Measurements from ENCODE around the gene BACH2. TPM values are rescaled to one million over a fixed set of nuclear protein-coding genes. Genes with fewer than 3 reads are reported as not detected.

BACH2 gene
- total and polyA plus RNA-seq, 9 of the 15 experiments (the other 6 are each of a cell fraction or from before 2014, with no cell fraction given), result 0.06 to 3.1 (median 0.59) TPM

GRCh38 chr6:90098001-90098531, 198.6 kb downstream of the BACH2 start (continued):
- TF ChIP-seq RAD21 (CRISPR knock-in tag; conservative IDR thresholded peaks at IDR 0.05 in 1 of 2, IDR thresholded peaks at IDR 0.05 in 1 of 2) (peak; percentile 19 to 32; a peak in 3 of 4 replicates), HNRNPH1 (optimal IDR thresholded peaks at IDR 0.05; ENCODE audit: low read depth, low read length) (no peak), KLF10 (CRISPR knock-in tag; IDR thresholded peaks at IDR 0.05) (no peak), WHSC1 (IDR thresholded peaks at IDR 0.05; ENCODE audit: low read length) (no peak), U2AF2 (optimal IDR thresholded peaks at IDR 0.05; ENCODE audit: low read depth, low read length) (no peak), ZFP1 (CRISPR knock-in tag; IDR thresholded peaks at IDR 0.05) (no peak)

- no peak overlapping the region for H3K4me3 ChIP-seq
- H3K79me2 ChIP-seq (ENCODE audit: control insufficient read depth, insufficient read depth, low read length), result no peaks in the 10 kb centered on the region
- no peaks in the 10 kb centered on the region for H3K36me3 ChIP-seq (ENCODE audit: control insufficient read depth, insufficient read depth, low read length)
- H3K27me3 ChIP-seq (ENCODE audit: control insufficient read depth in 2 of 2, insufficient read depth in 2 of 2, low read length in 2 of 2), result no peaks in the 10 kb centered on the region
- H3K4me1 ChIP-seq (replicated peaks in 1 of 2; ENCODE audit: control insufficient read depth in 2 of 2, insufficient read depth in 2 of 2, low read length in 2 of 2), result no peaks in the 10 kb centered on the region
- no TSS peak for BruUV-seq (replicated peaks)
- ATAC-seq, result no peak
- H2AFZ ChIP-seq (ENCODE audit: low read depth, low read length), result no peak overlapping the region
- H3K9me3 ChIP-seq (replicated peaks; ENCODE audit: control insufficient read depth, insufficient read depth, low read depth, low read length), result no peaks in the 10 kb centered on the region
- H3K4me2 ChIP-seq (ENCODE audit: insufficient read depth, low read length), result no peak overlapping the region
- ChIA-PET POLR2A (no interaction called here), CTCF (ENCODE audit: low intra/inter-chr PET ratio) (no interaction called here)
- intact Hi-C loops (cut with micrococcal nuclease), result no loop called here
- no peak overlapping the region for H3K9ac ChIP-seq (ENCODE audit: insufficient read depth in 1 of 2, low read depth in 2 of 2, low read length in 2 of 2)
- no peak for DNase-seq (ENCODE audit: extremely low read depth in 1 of 4, low spot score in 3 of 4)
- 13% methylated on average over 7 of the region's 7 CpGs for WGBS (ENCODE audit: insufficient coverage, low coverage, missing lambda C conversion rate)
- in situ Hi-C loops (cut with MboI), result no loop called here
- H3K9me1 ChIP-seq (ENCODE audit: control insufficient read depth, insufficient read depth, low read length), result no peaks in the 10 kb centered on the region
- no peak for FAIRE-seq
- H4K20me1 ChIP-seq (replicated peaks; ENCODE audit: control insufficient read depth, insufficient read depth, low read length), result no peaks in the 10 kb centered on the region
- H3K27ac ChIP-seq (ENCODE audit: extremely low read depth, low read depth, low read length), result no peak overlapping the region
- TF ChIP-seq CREM (IDR thresholded peaks at IDR 0.05; ENCODE audit: low read depth) (no peak), ZNF561 (CRISPR knock-in tag; conservative IDR thresholded peaks at IDR 0.05) (no peak), ZBTB11 (CRISPR knock-in tag; IDR thresholded peaks at IDR 0.05) (no peak), BMI1 (IDR thresholded peaks at IDR 0.05; ENCODE audit: low read length) (no peak), CTBP1 (IDR thresholded peaks at IDR 0.05; ENCODE audit: borderline replicate concordance) (no peak), ARID1B (IDR thresholded peaks at IDR 0.05) (no peak), ZNF764 (CRISPR knock-in tag; IDR thresholded peaks at IDR 0.05; ENCODE audit: low read depth) (no peak), IFI16 (CRISPR knock-in tag; IDR thresholded peaks at IDR 0.05) (no peak), FOXO4 (CRISPR knock-in tag; IDR thresholded peaks at IDR 0.05) (no peak), ASH1L (IDR thresholded peaks at IDR 0.05; ENCODE audit: borderline replicate concordance, low read depth, partially characterized antibody) (no peak)
Observed at GRCh38 chr6:90097356-90097755, 199.3 kb downstream of the BACH2 start.

All from K562 (cell line).